ENCODE results near the gene ASB18. TPM values are rescaled to one million over a fixed set of nuclear protein-coding genes. Genes with fewer than 3 reads are reported as not detected.

ASB18 gene
- polyA plus RNA-seq, 1 experiment = not detected

GRCh38 chr2:236239276-236240065 lies 24.7 kb downstream of the ASB18 start:
- no peaks in the 10 kb centered on the region for H3K27me3 ChIP-seq (ENCODE audit: control insufficient read depth, insufficient read depth, low read length)
- no peak for TF ChIP-seq CTCF (IDR thresholded peaks at IDR 0.05; ENCODE audit: insufficient read depth, low read depth, low read length)
- ChIA-PET POLR2A (no interaction called here), CTCF (interaction anchor here (1.7 kb wide), 1 partner anchor 9 kb away, joined by 4 read pairs; no protein-coding TSS in a partner anchor)
- no peak for DNase-seq (ENCODE audit: low read depth)
- H3K36me3 ChIP-seq (ENCODE audit: control insufficient read depth, insufficient read depth, low read length) = no peaks in the 10 kb centered on the region
- H3K4me3 ChIP-seq (ENCODE audit: low read depth, low read length) = no peak overlapping the region

- no peak overlapping the region for H3K4me3 ChIP-seq (ENCODE audit: low read depth, low read length)
- ChIA-PET CTCF (interaction anchor here (1.7 kb wide), 1 partner anchor 9 kb away, joined by 4 read pairs; no protein-coding TSS in a partner anchor), POLR2A (no interaction called here)
- TF ChIP-seq CTCF (IDR thresholded peaks at IDR 0.05; ENCODE audit: insufficient read depth, low read depth, low read length) = no peak
- H3K36me3 ChIP-seq (ENCODE audit: control insufficient read depth, insufficient read depth, low read length) = no peaks in the 10 kb centered on the region
- no peak for DNase-seq (ENCODE audit: low read depth)
- H3K27me3 ChIP-seq (ENCODE audit: control insufficient read depth, insufficient read depth, low read length) = no peaks in the 10 kb centered on the region
Measured at GRCh38 chr2:236238751-236239150, 25.5 kb downstream of the ASB18 start.

GRCh38 chr2:236237468-236238190 lies 26.6 kb downstream of the ASB18 start:
- Histone ChIP-seq H3K4me3 (ENCODE audit: low read depth, low read length) (no peak overlapping the region), H3K27me3 (ENCODE audit: control insufficient read depth, insufficient read depth, low read length) (no peaks in the 10 kb centered on the region), H3K36me3 (ENCODE audit: control insufficient read depth, insufficient read depth, low read length) (no peaks in the 10 kb centered on the region)
- DNase-seq (ENCODE audit: low read depth) = no peak
- CTCF ChIA-PET = interaction anchor here (1.7 kb wide), 1 partner anchor 8 kb away, joined by 4 read pairs; no protein-coding TSS in a partner anchor
- POLR2A ChIA-PET = no interaction called here
- TF ChIP-seq CTCF (IDR thresholded peaks at IDR 0.05; ENCODE audit: insufficient read depth, low read depth, low read length) = no peak

- POLR2A ChIA-PET = no interaction called here
- TF ChIP-seq CTCF (IDR thresholded peaks at IDR 0.05; ENCODE audit: insufficient read depth, low read depth, low read length) = no peak
- Histone ChIP-seq H3K36me3 (ENCODE audit: control insufficient read depth, insufficient read depth, low read length) (no peaks in the 10 kb centered on the region), H3K4me3 (ENCODE audit: low read depth, low read length) (no peak overlapping the region), H3K27me3 (ENCODE audit: control insufficient read depth, insufficient read depth, low read length) (no peaks in the 10 kb centered on the region)
- DNase-seq (ENCODE audit: low read depth) = no peak
- CTCF ChIA-PET = no interaction called here
Measured at GRCh38 chr2:236236559-236237452, 27.4 kb downstream of the ASB18 start.

All from BJ (cell line).